ENCODE measurements around the gene LSM8. TPM values are rescaled to one million over a fixed set of nuclear protein-coding genes. Genes with fewer than 3 reads are reported as not detected.

Gene LSM8
- polyA plus RNA-seq, 3 donors = 23.4 to 42.6 (median 32.5) TPM

DNA sequence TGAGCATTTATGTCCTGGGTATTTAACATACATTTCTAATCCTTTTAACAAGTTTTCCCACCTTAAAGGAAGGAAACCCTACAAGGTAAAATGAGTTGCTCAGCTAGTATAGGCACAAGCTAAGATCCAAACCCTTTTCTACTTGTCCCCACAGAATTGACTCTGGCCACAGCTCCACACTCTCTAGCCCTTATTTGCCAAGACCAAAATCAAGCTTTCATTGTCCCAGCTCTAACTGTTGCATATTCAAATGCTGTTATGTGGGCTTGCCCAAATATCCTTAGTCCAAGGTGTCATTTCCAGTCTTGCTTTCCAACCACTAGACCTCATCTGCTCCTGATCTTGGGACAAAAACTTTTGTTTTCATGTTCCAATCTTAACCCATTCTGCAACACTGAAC, 31.3 kb upstream of the LSM8 start:
- H3K9me3 Mint-ChIP-seq = no peaks in the 10 kb centered on the region
- Histone ChIP-seq H3K27ac (ENCODE audit: low read depth in 1 of 2, low read length in 2 of 2) (no peak overlapping the region), H3K9ac (ENCODE audit: insufficient read depth, low read length, poor library complexity, severe bottlenecking) (no peak overlapping the region), H3K9me3 (replicated peaks in 1 of 2; ENCODE audit: control insufficient read depth in 1 of 2, insufficient read depth in 1 of 2, low read length in 2 of 2) (no peaks in the 10 kb centered on the region), H3K36me3 (replicated peaks in 1 of 2; ENCODE audit: control insufficient read depth in 1 of 2, insufficient read depth in 2 of 2, low read length in 2 of 2) (no peaks in the 10 kb centered on the region), H3K4me1 (ENCODE audit: control insufficient read depth in 1 of 2, insufficient read depth in 2 of 2, low read length in 2 of 2) (no peaks in the 10 kb centered on the region), H3K4me3 (replicated peaks in 1 of 3; ENCODE audit: low read depth in 2 of 3, low read length in 3 of 3) (no peak overlapping the region), H4K20me1 (ENCODE audit: insufficient read depth, low read length) (no peaks in the 10 kb centered on the region), H3K27me3 (ENCODE audit: control insufficient read depth in 2 of 2, insufficient read depth in 2 of 2, low read length in 2 of 2) (peaks cover 2 to 3% of the 10 kb centered on the region in 2 donors), H3K4me2 (replicated peaks; ENCODE audit: extremely low read depth, low read length, poor library complexity, severe bottlenecking) (no peak overlapping the region), H2AFZ (ENCODE audit: insufficient read depth, low read depth, low read length, poor library complexity, severe bottlenecking) (no peak overlapping the region), H3K79me2 (ENCODE audit: insufficient read depth, low read length) (no peaks in the 10 kb centered on the region)
- no peaks in the 10 kb centered on the region for H3K36me3 Mint-ChIP-seq
- H3K4me3 Mint-ChIP-seq = no peak overlapping the region
- intact Hi-C loops (cut with micrococcal nuclease) = loop anchor here in 1 of 2 donors (10.0 kb wide), 1 partner anchor 408 kb away; no protein-coding TSS in a partner anchor
- H3K27ac Mint-ChIP-seq = no peak overlapping the region
- no peak for DNase-seq
- H3K27me3 Mint-ChIP-seq (ENCODE audit: low read depth in 3 of 3) = peaks cover 10 to 18% (median 10%) of the 10 kb centered on the region in 3 donors
- no peaks in the 10 kb centered on the region for H3K4me1 Mint-ChIP-seq
- TF ChIP-seq, protein P1, sequence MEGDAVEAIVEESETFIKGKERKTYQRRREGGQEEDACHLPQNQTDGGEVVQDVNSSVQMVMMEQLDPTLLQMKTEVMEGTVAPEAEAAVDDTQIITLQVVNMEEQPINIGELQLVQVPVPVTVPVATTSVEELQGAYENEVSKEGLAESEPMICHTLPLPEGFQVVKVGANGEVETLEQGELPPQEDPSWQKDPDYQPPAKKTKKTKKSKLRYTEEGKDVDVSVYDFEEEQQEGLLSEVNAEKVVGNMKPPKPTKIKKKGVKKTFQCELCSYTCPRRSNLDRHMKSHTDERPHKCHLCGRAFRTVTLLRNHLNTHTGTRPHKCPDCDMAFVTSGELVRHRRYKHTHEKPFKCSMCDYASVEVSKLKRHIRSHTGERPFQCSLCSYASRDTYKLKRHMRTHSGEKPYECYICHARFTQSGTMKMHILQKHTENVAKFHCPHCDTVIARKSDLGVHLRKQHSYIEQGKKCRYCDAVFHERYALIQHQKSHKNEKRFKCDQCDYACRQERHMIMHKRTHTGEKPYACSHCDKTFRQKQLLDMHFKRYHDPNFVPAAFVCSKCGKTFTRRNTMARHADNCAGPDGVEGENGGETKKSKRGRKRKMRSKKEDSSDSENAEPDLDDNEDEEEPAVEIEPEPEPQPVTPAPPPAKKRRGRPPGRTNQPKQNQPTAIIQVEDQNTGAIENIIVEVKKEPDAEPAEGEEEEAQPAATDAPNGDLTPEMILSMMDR (IDR thresholded peaks at IDR 0.05) = no peak

DNA sequence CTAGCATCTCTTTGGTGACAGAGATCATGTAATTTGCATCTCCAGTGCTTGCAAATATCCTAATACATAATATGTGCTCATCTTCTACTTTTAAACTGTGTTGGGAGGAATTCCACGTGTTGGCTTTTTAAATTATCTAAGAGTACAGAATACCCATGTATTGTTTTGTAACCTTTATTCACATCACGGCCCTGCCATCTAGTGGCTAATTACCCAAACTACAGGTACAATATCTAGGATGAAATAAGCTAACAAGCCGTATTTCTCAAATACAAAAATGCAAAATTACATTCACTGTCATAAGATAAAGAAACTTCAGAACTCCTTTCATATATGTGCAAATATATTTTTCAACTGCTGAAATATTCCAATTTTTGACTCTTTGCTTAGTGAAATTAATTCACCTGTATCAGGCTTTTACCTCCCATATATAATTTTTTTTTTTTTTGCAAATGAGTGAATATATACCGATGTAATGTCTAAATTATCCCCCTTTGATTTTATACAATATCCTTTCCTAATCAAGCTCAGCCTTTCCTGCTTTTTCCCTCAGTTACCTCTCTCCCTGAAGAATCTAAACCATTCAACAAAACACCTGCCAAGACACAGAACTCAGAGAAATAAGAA, 30.3 kb upstream of the LSM8 start:
- Histone ChIP-seq H3K79me2 (ENCODE audit: insufficient read depth, low read length) (no peaks in the 10 kb centered on the region), H3K36me3 (replicated peaks in 1 of 2; ENCODE audit: control insufficient read depth in 1 of 2, insufficient read depth in 2 of 2, low read length in 2 of 2) (no peaks in the 10 kb centered on the region), H3K4me1 (ENCODE audit: control insufficient read depth in 1 of 2, insufficient read depth in 2 of 2, low read length in 2 of 2) (no peaks in the 10 kb centered on the region), H4K20me1 (ENCODE audit: insufficient read depth, low read length) (no peaks in the 10 kb centered on the region), H3K4me2 (replicated peaks; ENCODE audit: extremely low read depth, low read length, poor library complexity, severe bottlenecking) (no peak overlapping the region), H3K27me3 (ENCODE audit: control insufficient read depth in 2 of 2, insufficient read depth in 2 of 2, low read length in 2 of 2) (peaks cover 2 to 3% of the 10 kb centered on the region in 2 donors), H3K9me3 (replicated peaks in 1 of 2; ENCODE audit: control insufficient read depth in 1 of 2, insufficient read depth in 1 of 2, low read length in 2 of 2) (no peaks in the 10 kb centered on the region), H2AFZ (ENCODE audit: insufficient read depth, low read depth, low read length, poor library complexity, severe bottlenecking) (no peak overlapping the region), H3K9ac (ENCODE audit: insufficient read depth, low read length, poor library complexity, severe bottlenecking) (no peak overlapping the region), H3K4me3 (replicated peaks in 1 of 3; ENCODE audit: low read depth in 2 of 3, low read length in 3 of 3) (no peak overlapping the region), H3K27ac (ENCODE audit: low read depth in 1 of 2, low read length in 2 of 2) (no peak overlapping the region)
- TF ChIP-seq, protein P1 (IDR thresholded peaks at IDR 0.05) = peak; percentile 88
- Mint-ChIP-seq H3K9me3 (peaks cover 2 to 7% (median 4%) of the 10 kb centered on the region in 7 donors), H3K4me3 (no peak overlapping the region), H3K27ac (no peak overlapping the region), H3K36me3 (no peaks in the 10 kb centered on the region), H3K27me3 (ENCODE audit: low read depth in 3 of 3) (peaks cover 10 to 18% (median 10%) of the 10 kb centered on the region in 3 donors), H3K4me1 (no peaks in the 10 kb centered on the region)
- intact Hi-C loops (cut with micrococcal nuclease) = loop anchor here in 1 of 2 donors (10.0 kb wide), 1 partner anchor 409 kb away; no protein-coding TSS in a partner anchor
- WGBS (ENCODE audit: insufficient coverage) = 0% methylated on average over 1 of the region's 4 CpGs
- DNase-seq = peak; percentile 18 to 53 (median 29)

Measured in CD14-positive monocyte (primary cell).